Smooth muscle cell (in vitro differentiated cells): ENCODE data around the gene NEMP1. TPM values are rescaled to one million over a fixed set of nuclear protein-coding genes. Genes with fewer than 3 reads are reported as not detected.
A peak's percentile ranks its signal among the peaks of the same experiment; 100 is the strongest.
"Not testable (repeated sequence)": the region's sequence is repeated elsewhere in the genome, so short reads cannot be mapped to it uniquely, and the experiment has no call there.

Experiments used
- DNase-seq: peaks from one replicate; lab custom pipeline; 2025; ENCODE audit not compliant: unreplicated experiment; lab: John Stamatoyannopoulos, UW
- H2AFZ ChIP-seq: fragments of 200-600 bp; sonication (generic); 2 replicates; pipeline ENCODE4 v1.6.0; 2016; ENCODE audit warnings: antibody characterized with exemption, low read depth, mild to moderate bottlenecking
- H3F3A ChIP-seq: fragments of 200-600 bp; sonication (generic); 2 replicates; pipeline ENCODE4 v1.6.0; 2017; ENCODE audit warnings: antibody characterized with exemption, low read depth
- H3K27ac ChIP-seq: fragments of 200-600 bp; sonication (generic); 2 replicates; pipeline ENCODE4 v1.5.1; 2016; ENCODE audit warnings: low read depth, mild to moderate bottlenecking
- H3K27me3 ChIP-seq: fragments of 200-600 bp; sonication (generic); 2 replicates; pipeline ENCODE4 v1.6.1; 2016; ENCODE audit warnings: low read depth, mild to moderate bottlenecking
- H3K36me3 ChIP-seq: fragments of 200-600 bp; sonication (generic); 2 replicates; pipeline ENCODE4 v1.5.1; 2016; ENCODE audit warnings: low read depth
- H3K4me1 ChIP-seq: fragments of 200-600 bp; sonication (generic); 2 replicates; pipeline ENCODE4 v1.5.1; 2016; ENCODE audit warnings: low read depth
- H3K4me2 ChIP-seq: fragments of 200-600 bp; sonication (generic); 2 replicates; pipeline ENCODE4 v1.6.0; 2016; ENCODE audit warnings: mild to moderate bottlenecking
- H3K4me3 ChIP-seq: fragments of 200-600 bp; sonication (generic); 2 replicates; pipeline ENCODE4 v1.5.1; 2016; ENCODE audit warnings: mild to moderate bottlenecking
- H3K79me2 ChIP-seq: fragments of 200-600 bp; sonication (generic); 2 replicates; pipeline ENCODE4 v1.6.0; 2016; ENCODE audit warnings: low read depth, mild to moderate bottlenecking
- H3K9ac ChIP-seq: fragments of 200-600 bp; sonication (generic); 2 replicates; pipeline ENCODE4 v1.6.0; 2016; ENCODE audit warnings: low read depth
- H3K9me3 ChIP-seq: fragments of 200-600 bp; sonication (generic); replicated peaks from 2 replicates; pipeline ENCODE4 v1.5.1; 2016; ENCODE audit warnings: low read depth
- H4K20me1 ChIP-seq: fragments of 200-600 bp; sonication (generic); 2 replicates; pipeline ENCODE4 v1.6.0; 2016; ENCODE audit warnings: low read depth
- WGBS: methylation state at CpG from one replicate; pipeline ENCODE4 v1.1.7; 2016; ENCODE audit warnings: low lambda C conversion rate; 5-methylcytosine and 5-hydroxymethylcytosine counted together
- polyA plus RNA-seq: library from polyadenylated mRNA; unstranded; fragments of >200 nt; fragmentation: Nextera tagmentation; extraction: Ambion mirVana; gene quantifications from 2 replicates; pipeline ENCODE4 v1.2.1, GENCODE V29; 2016
- total RNA-seq: library from RNA; depleted of rRNA; stranded (reverse); fragments of >200 nt; gene quantifications from 2 replicates; pipeline ENCODE4 v1.2.3, GENCODE V29; 2014
- TF ChIP-seq, protein P1 (sequence below): fragments of 200-600 bp; sonication (generic); IDR thresholded peaks from 2 replicates; pipeline ENCODE4 v1.5.1; 2017; ENCODE audit warnings: borderline replicate concordance, mild to moderate bottlenecking, antibody characterized with exemption; ENCODE audit not compliant: insufficient read depth, poor library complexity, severe bottlenecking

NEMP1 gene
- total and polyA plus RNA-seq, 2 experiments from 2014 or later: 3.2 to 8.9 TPM

DNA sequence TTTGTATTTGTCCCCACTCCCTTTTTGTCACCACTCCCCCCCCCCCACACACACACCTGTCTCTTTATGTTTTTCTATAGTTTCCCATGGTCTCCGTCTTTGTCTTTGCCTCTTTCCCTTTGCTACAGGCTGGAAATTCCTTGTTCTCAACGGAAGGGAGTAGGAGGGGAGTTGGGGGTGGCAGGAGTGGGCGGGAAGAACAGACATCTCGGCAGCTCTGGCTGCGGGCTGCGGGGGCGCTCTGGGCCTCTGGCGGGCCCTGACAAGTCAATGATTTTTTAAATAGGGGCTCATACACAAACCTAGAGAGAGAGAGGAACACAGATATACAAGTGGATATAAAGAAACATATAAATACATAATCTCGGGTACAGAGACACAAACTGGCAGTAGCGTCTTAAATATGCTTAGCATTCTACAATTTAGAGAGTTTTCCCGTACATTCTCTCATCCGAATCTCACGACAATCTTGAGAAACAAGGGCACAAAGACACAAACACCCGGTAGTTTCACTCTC lies 8.0 kb upstream of the NEMP1 start:
- Histone ChIP-seq H3K4me3 (peak overlapping the region; percentile 89), H3K9me3 (no peaks in the 10 kb centered on the region), H3K9ac (peak overlapping the region; percentile 97), H3K36me3 (no peaks in the 10 kb centered on the region), H3K27me3 (no peaks in the 10 kb centered on the region), H4K20me1 (peaks cover 18% of the 10 kb centered on the region), H3K79me2 (peaks cover 26% of the 10 kb centered on the region), H2AFZ (peak overlapping the region; percentile 13), H3F3A (peaks cover 23% of the 10 kb centered on the region), H3K27ac (peak overlapping the region; percentile 100), H3K4me2 (peak overlapping the region; percentile 92), H3K4me1 (peaks cover 28% of the 10 kb centered on the region)
- TF ChIP-seq, protein P1, sequence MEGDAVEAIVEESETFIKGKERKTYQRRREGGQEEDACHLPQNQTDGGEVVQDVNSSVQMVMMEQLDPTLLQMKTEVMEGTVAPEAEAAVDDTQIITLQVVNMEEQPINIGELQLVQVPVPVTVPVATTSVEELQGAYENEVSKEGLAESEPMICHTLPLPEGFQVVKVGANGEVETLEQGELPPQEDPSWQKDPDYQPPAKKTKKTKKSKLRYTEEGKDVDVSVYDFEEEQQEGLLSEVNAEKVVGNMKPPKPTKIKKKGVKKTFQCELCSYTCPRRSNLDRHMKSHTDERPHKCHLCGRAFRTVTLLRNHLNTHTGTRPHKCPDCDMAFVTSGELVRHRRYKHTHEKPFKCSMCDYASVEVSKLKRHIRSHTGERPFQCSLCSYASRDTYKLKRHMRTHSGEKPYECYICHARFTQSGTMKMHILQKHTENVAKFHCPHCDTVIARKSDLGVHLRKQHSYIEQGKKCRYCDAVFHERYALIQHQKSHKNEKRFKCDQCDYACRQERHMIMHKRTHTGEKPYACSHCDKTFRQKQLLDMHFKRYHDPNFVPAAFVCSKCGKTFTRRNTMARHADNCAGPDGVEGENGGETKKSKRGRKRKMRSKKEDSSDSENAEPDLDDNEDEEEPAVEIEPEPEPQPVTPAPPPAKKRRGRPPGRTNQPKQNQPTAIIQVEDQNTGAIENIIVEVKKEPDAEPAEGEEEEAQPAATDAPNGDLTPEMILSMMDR: no peak
- 1% methylated on average over 14 of the region's 14 CpGs for whole genome bisulfite sequencing
- peak; percentile 22 for DNase-seq

DNA sequence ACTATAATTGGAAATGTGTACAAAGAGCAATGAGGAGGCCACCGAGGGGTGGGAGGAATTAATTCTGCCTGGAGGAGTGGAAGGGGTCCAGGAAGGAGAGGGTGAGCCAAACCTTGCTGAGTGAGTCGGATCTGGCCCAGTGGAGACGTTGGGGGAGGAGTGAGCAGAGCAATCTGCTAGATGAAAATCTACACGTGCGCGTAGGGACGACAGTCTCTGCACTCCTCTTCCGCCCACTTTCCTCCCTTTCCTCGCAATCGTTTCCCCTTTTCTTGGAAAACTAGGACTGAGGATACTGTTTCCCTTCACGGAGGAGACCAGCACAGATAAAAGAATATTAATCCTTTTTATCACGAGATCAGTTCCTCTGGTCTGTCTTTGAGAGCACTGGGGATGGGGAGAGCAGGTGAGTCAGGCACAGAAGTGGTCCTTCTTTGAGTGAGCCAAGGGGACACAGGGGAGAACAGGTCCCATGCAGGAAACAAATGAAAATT lies 7.5 kb upstream of the NEMP1 start:
- Histone ChIP-seq H3K4me2 (peak overlapping the region; percentile 92), H3K4me3 (peak overlapping the region; percentile 89), H3F3A (peaks cover 23% of the 10 kb centered on the region), H3K79me2 (peaks cover 20% of the 10 kb centered on the region), H3K4me1 (peaks cover 28% of the 10 kb centered on the region), H4K20me1 (peaks cover 13% of the 10 kb centered on the region), H3K9me3 (no peaks in the 10 kb centered on the region), H3K27me3 (no peaks in the 10 kb centered on the region), H3K36me3 (no peaks in the 10 kb centered on the region), H3K9ac (peak overlapping the region; percentile 97), H2AFZ (no peak overlapping the region), H3K27ac (peak overlapping the region; percentile 100)
- no peak for DNase-seq
- WGBS: 6% methylated on average over 12 of the region's 12 CpGs
- TF ChIP-seq, protein P1: no peak

DNA sequence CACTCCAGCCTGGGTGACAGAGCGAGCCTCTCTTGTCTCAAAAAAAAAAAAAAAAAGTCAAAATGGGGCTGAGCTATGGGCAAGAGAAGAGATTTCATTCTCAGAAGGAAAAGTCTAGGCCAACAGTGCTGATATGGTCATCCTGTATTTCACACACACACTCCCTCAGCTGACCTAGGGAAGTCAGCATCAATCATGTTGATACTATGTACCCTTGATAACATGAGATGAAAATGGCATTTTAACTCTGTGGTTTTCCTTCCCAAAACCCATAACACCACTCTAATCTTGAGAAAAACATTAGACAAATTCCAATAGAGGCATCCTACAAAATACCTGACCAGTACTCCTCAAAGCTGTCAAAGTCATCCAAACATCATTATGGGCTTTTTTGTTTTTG lies 2.3 kb upstream of the NEMP1 start:
- Histone ChIP-seq H3K9me3 (no peaks in the 10 kb centered on the region), H3K9ac (no peak overlapping the region), H2AFZ (no peak overlapping the region), H3K79me2 (peaks cover 18% of the 10 kb centered on the region), H3F3A (peaks cover 20% of the 10 kb centered on the region), H3K4me3 (no peak overlapping the region), H4K20me1 (no peaks in the 10 kb centered on the region), H3K27me3 (no peaks in the 10 kb centered on the region), H3K4me2 (no peak overlapping the region), H3K4me1 (peaks cover 16% of the 10 kb centered on the region), H3K27ac (no peak overlapping the region), H3K36me3 (no peaks in the 10 kb centered on the region)
- 100% methylated on average over 1 of the region's 1 CpG for WGBS
- TF ChIP-seq, protein P1: no peak
- DNase-seq: no peak

DNA sequence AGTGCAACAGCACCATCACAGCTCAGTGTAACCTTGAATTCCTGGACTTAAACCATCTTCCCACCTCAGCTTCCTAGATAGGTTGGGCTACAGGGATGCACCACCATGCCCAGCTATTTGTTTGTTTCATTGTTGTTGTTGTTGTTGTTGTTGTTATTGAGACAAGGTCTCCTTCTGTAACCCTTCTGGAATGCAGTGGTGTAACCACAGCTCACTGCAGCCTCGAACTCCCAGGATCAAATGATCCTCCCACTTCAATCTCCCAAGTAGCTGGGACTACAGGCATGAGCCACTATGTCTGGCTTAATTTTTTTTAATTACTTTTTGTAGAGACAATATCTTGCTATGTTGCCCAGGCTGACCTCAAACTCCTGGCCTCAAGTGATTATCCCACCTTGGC lies 1.2 kb upstream of the NEMP1 start:
- peak overlapping the region; percentile 87 for H3K27ac ChIP-seq
- no peak overlapping the region for H2AFZ ChIP-seq
- H3F3A ChIP-seq: peaks cover 14% of the 10 kb centered on the region
- no peak overlapping the region for H3K4me3 ChIP-seq
- H3K9ac ChIP-seq: no peak overlapping the region
- no peaks in the 10 kb centered on the region for H3K27me3 ChIP-seq
- no peaks in the 10 kb centered on the region for H4K20me1 ChIP-seq
- no peaks in the 10 kb centered on the region for H3K36me3 ChIP-seq
- H3K79me2 ChIP-seq: peaks cover 28% of the 10 kb centered on the region
- H3K4me2 ChIP-seq: peak overlapping the region; percentile 92
- WGBS: 9% methylated on average over 1 of the region's 1 CpG
- no peaks in the 10 kb centered on the region for H3K9me3 ChIP-seq
- TF ChIP-seq, protein P1: no peak
- DNase-seq: no peak
- H3K4me1 ChIP-seq: peaks cover 12% of the 10 kb centered on the region

DNA sequence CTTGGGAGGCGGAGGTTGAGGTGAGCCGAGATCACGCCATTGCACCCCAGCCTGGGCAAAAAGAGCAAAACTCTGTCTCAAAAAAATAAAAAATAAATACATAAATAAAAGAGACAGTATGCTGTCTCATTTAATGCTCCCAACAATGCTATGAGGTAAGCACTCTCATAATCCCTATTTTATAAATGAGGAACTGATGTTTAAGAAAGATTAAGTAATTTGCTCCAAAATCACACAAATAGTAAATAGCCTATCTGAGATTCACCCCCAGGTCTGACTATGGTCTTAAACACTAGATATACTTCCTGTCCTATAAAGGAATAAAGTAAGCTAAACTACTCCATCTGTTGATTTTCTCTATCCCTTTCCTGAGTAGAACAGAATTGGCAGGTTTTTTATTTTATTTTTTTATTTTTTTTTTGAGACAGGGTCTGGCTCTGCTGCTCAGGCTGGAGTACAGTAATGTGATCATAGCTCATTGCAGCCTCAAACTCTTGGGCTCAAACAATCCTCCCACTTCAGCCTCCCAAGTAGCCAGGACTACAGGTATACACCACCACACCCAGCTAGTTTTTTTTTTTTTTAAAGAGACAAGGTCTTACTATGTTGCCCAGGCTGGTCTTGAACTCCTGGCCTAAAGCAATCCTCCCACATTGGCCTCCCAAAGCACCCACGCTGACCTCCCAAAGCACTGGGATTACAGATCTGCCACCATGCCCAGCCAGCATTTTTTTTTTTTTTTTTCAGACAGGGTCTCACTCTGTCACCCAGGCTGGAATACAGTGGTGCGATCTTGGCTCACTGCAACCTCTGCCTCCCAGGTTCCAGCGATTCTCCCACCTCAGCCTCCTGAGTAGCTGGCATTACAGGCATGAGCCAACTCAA lies 4.8 kb downstream of the NEMP1 start:
- 95% methylated on average over 6 of the region's 6 CpGs for WGBS
- not testable (repeated sequence) for H3K4me1 ChIP-seq, H3K27me3 ChIP-seq, H3K9ac ChIP-seq, H3K4me3 ChIP-seq, H3K27ac ChIP-seq, H3K9me3 ChIP-seq, H3K4me2 ChIP-seq, H2AFZ ChIP-seq, DNase-seq, H4K20me1 ChIP-seq, H3F3A ChIP-seq, H3K36me3 ChIP-seq
- H3K79me2 ChIP-seq: peaks cover 44% of the 10 kb centered on the region
